GM18507 (cell line): ENCODE data around the gene DPEP1.
"Not testable (repeated sequence)": the region's sequence is repeated elsewhere in the genome, so short reads cannot be mapped to it uniquely, and the experiment has no call there.

Source experiments
- DNase-seq: peaks from one replicate; pipeline ENCODE4 v3.0.0; 2011; ENCODE audit warnings: low read depth; ENCODE audit not compliant: insufficient read length; ENCODE audit errors: extremely low spot score
- FAIRE-seq: peaks from 2 replicates; lab custom pipeline; 2011; peaks lifted over from hg19 to GRCh38; lab: Jason Lieb, UNC

Gene DPEP1

GRCh38 chr16:89669755-89670154 is 56.3 kb downstream of the DPEP1 start:
- FAIRE-seq (no peak), DNase-seq (no peak)

GRCh38 chr16:89670496-89671431 is 57.3 kb downstream of the DPEP1 start:
- DNase-seq, result no peak
- no peak for FAIRE-seq

GRCh38 chr16:89671565-89671964 is 58.1 kb downstream of the DPEP1 start:
- not testable (repeated sequence) for FAIRE-seq, DNase-seq

GRCh38 chr16:89672177-89672941 is 58.9 kb downstream of the DPEP1 start:
- no peak for FAIRE-seq

GRCh38 chr16:89678258-89678657 is 64.8 kb downstream of the DPEP1 start:
- FAIRE-seq, result no peak

More at GRCh38 chr16:89672177-89672941, 58.9 kb downstream of the DPEP1 start:
- DNase-seq, result no peak

GRCh38 chr16:89685916-89686315 is 72.5 kb downstream of the DPEP1 start:
- no peak for FAIRE-seq
- DNase-seq, result no peak

More at GRCh38 chr16:89678258-89678657, 64.8 kb downstream of the DPEP1 start:
- DNase-seq, result no peak

GRCh38 chr16:89686520-89687091 is 73.2 kb downstream of the DPEP1 start, which contains the start of gene CDK10:
CDK10 (plus strand) TSS chr16:89686689; CDS start chr16:89686711, 22 bp downstream.
- DNase-seq (peak; percentile 85), FAIRE-seq (peak; percentile 91)

- DNase-seq (no peak), FAIRE-seq (peak; percentile 73)
Observed at GRCh38 chr16:89687092-89687940, 73.9 kb downstream of the DPEP1 start.
